HG03108 (cell line): ENCODE results near the gene TPSG1.

ENCODE experiments used
- ATAC-seq: cut with Tn5 transposase; IDR thresholded peaks from one replicate; pipeline ENCODE4 v1.9.1; 2021; ENCODE audit warnings: moderate library complexity; ENCODE audit not compliant: unreplicated experiment

The TPSG1 gene

DNA sequence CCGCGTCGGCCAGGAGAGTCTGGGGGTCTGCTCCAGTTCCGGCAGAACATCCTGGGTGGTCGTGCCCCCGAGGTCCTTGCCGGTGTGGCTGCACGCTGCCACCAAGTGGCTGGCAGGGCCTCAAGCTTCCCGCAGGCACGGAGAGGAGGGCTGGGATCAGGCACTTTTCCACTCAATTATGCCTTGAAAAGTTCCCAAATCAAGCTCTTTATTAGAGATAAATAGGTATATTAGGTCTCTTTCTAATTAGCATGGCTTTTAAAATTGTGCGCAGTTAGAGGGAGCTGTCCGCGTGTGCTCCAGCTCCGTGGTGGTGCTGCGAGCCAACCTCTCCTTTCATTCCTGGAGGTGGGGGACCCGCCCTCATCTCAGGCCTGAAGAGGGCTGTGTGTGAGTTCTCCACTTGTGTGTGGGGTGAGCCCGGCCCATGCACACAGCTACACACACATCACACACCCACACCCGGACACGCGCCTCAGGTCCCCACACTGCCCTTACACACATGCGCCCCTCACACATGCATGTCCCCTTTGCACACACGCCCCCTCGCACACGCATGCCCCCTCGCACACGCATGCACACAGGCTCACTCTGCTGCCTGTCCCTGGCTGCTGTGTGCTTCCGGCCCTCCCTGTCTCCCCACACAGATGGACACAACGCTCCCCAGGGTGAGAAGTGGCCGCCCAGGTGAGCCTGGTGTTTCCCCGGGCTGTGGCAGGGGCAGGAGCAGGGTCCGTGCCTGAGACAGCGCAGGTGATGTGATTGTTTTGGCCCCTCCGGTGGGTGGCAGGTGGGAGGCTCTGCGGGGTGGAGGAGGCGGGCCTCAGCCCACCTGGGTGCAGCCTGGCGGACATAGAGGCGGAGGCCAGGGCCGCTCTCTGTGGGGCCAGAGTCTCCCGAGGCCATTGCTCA is 43.4 kb downstream of the TPSG1 start:
- no peak for ATAC-seq

GRCh38 chr16:1180549-1181403 is 44.3 kb downstream of the TPSG1 start:
- ATAC-seq = no peak

DNA sequence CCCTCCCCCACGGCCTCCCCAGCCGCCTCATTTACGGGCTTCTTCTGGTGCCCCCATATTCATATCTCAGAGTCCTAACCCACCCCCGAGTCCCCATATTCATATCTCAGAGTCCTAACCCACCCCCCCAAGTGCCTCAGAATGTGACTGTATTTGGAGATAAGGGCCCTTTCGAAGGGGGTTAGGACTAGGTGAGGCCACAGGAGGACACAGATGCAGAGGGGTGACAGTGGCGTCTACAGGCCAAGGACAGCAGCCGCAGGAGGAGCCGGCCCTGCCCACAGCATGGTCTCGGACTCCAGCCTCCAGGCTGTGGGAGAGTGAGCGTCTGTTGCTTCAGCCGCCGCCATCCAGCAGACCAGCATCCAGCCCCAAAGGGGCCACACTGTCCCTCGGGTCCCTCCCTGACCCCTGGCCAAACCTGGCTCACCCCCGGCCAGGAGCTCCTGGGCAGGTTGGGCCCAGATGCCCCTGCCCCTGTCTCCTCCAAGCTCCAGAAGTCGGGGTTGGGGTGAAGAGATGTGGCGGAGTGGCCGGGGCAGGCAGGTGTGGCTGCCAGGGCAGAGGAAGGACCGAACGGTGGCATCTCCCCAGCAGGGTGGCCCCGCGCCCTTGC is 46.7 kb downstream of the TPSG1 start:
- no peak for ATAC-seq

GRCh38 chr16:1177750-1178149 is 47.3 kb downstream of the TPSG1 start:
- no peak for ATAC-seq

DNA sequence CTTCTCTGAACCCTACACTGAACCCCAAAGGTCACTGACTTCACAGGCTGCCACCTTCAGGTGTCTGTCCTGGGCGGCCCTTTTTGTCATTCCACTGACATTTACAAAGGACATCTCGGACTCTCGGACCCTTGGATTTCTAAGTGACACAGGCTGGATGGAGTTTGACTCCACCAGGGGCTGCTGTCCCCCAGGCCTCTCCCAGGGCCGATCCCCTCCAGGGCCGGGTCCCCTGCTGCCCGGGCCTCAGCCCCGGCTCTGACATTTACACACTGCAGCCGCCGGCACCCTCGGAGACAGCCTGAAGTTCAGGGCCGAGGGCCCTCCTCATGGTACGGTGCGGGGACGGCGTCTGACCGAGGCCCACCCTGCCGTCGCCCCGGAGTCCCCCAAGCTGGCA is 48.0 kb downstream of the TPSG1 start:
- ATAC-seq = no peak

GRCh38 chr16:1176280-1176897 is 48.7 kb downstream of the TPSG1 start:
- no peak for ATAC-seq

GRCh38 chr16:1175566-1176279 is 49.3 kb downstream of the TPSG1 start:
- no peak for ATAC-seq

DNA sequence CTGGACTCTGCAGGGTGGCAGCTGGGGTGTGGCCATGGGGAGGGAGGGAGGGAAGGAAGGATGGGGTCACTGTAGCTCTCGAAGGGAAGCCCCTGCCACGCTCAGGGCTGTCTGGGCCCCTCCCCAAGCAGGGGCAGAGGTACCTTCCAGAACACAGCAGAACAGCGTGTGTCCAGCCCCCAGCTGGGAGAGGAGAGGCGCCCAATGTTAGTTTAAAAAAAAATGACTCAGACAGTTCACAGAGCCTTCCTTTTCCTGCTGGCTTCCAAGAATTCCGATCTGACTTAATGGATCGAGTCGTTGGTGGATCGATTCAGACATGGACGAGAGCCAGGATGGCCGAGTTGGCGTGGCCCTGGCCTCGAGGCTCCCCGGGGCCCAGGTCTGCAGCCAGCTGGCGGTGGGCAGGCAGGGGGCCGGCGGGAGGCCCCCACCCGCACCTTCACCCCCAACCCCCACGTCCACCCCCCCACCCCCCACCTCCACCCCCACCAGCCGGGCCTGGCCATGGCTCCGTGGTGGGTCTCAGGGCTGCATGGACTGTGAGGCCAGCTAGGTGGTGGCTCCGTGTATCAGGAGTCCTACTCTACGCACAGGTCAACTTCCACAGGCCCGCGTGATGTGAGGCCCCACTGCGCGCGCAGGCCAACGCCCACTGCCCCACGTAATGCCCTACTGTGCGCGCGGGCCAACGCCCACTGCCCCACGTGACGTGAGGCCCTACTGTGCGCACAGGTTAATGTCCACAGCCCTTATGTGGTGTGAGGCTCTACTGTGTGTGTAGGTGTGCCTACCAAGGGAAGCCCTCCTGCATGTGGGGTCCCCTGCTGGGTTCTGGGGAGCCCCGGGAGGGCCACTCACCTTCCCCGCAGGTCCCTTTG is 50.4 kb downstream of the TPSG1 start:
- ATAC-seq = no peak

- no peak for ATAC-seq
Observed at GRCh38 chr16:1173788-1174451, 51.1 kb downstream of the TPSG1 start.

DNA sequence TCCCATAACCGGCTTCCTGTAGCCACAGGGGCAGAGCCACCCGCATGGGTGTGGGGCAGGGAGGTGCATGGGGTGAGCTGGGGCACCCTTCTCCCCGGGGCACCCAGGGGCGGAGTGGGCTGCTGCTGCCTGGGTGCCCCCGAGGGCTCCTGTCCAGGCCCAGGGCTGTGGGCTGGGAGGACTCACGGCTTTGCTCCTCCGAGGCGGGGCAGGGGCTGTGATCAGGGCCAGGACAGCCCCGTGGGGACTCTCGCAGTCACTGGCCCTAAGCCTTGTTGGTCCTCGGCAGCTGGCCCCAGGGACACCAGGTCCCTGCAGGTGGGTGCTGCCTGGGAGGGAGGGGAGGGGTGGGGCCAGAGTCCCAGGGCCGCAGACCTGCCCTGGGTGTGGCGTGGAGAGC is 52.4 kb downstream of the TPSG1 start:
- no peak for ATAC-seq

GRCh38 chr16:1171854-1172428 is 53.1 kb downstream of the TPSG1 start:
- no peak for ATAC-seq
